SK-N-SH (cell line): ENCODE results near the gene SLC35A1. TPM values are rescaled to one million over a fixed set of nuclear protein-coding genes. Genes with fewer than 3 reads are reported as not detected.

Experiments used
- CTCF ChIA-PET: fragments of 300-600, 350-600 bp; formaldehyde crosslinking; extraction: SDS; loops from one replicate; lab custom pipeline; 2021; lab: Yijun Ruan, JAX
- POLR2A ChIA-PET: fragments of 350-600 bp; sonication (Branson Sonifier 250); formaldehyde crosslinking; extraction: SDS; loops from one replicate; lab custom pipeline; 2020; ENCODE audit warnings: antibody characterized with exemption, inconsistent platforms; lab: Yijun Ruan, JAX
- DNase-seq: peaks from one replicate; pipeline ENCODE4 v3.0.0; 2012
- H2AFZ ChIP-seq: fragments of 200-600 bp; sonication (generic); 2 replicates; pipeline ENCODE4 v1.8.1; 2016; ENCODE audit warnings: antibody characterized with exemption, mild to moderate bottlenecking, low read depth
- H3F3A ChIP-seq: fragments of 200-600 bp; sonication (generic); replicated peaks from 2 replicates; pipeline ENCODE3; 2016; ENCODE audit warnings: antibody characterized with exemption, mild to moderate bottlenecking; ENCODE audit not compliant: insufficient read depth
- H3K27ac ChIP-seq, 2 experiments: fragments of 200-500 bp in 1 of 2; fragments of 200-600 bp in 1 of 2; sonication (Bioruptor generic) in 1 of 2; sonication (generic), shearing (Covaris generic) in 1 of 2; 2 replicates each; pipeline versions ENCODE4 v1.5.1 to v1.6.1; 2014 to 2016; ENCODE audit warnings: low read depth in 2 of 2, inconsistent platforms in 1 of 2, low read length in 1 of 2, mild to moderate bottlenecking in 1 of 2, mixed read lengths in 1 of 2
- H3K27me3 ChIP-seq: fragments of 200-600 bp; sonication (generic), shearing (Covaris generic); 2 replicates; pipeline ENCODE4 v1.6.1; 2016; ENCODE audit warnings: mixed run types; ENCODE audit not compliant: insufficient read depth
- H3K36me3 ChIP-seq, 2 experiments: fragments of 200-500 bp in 1 of 2; fragments of 200-600 bp in 1 of 2; sonication (Bioruptor generic) in 1 of 2; sonication (generic) in 1 of 2; replicated peaks in 1 of 2; 2 replicates each; pipeline versions ENCODE3 to v1.5.1; 2014 to 2016; ENCODE audit warnings: low read length in 1 of 2, mild to moderate bottlenecking in 1 of 2; ENCODE audit not compliant: insufficient read depth in 2 of 2, control insufficient read depth in 1 of 2
- H3K4me1 ChIP-seq, 2 experiments: fragments of 200-500 bp in 1 of 2; fragments of 200-600 bp in 1 of 2; sonication (Bioruptor generic) in 1 of 2; sonication (generic), shearing (Covaris generic) in 1 of 2; 2 replicates each; pipeline versions ENCODE4 v1.5.1 to v1.6.1; 2014 to 2016; ENCODE audit warnings: low read depth in 1 of 2, low read length in 1 of 2, mixed run types in 1 of 2; ENCODE audit not compliant: insufficient read depth in 2 of 2, control insufficient read depth in 1 of 2
- H3K4me2 ChIP-seq: fragments of 200-600 bp; sonication (generic), shearing (Covaris generic); 2 replicates; pipeline ENCODE4 v1.6.1; 2017; ENCODE audit warnings: mixed run types
- H3K4me3 ChIP-seq, 2 experiments: fragments of 200-500 bp in 1 of 2; fragments of 200-600 bp in 1 of 2; sonication (Bioruptor generic) in 1 of 2; sonication (generic), shearing (Covaris generic) in 1 of 2; 2 replicates each; pipeline versions ENCODE4 v1.5.1 to v1.8.1; 2014 to 2016; ENCODE audit warnings: low read depth in 2 of 2, inconsistent platforms in 1 of 2, low read length in 1 of 2, mild to moderate bottlenecking in 1 of 2, mixed read lengths in 1 of 2, moderate library complexity in 1 of 2
- H3K79me2 ChIP-seq: fragments of 200-600 bp; sonication (generic); 2 replicates; pipeline ENCODE4 v1.8.1; 2017; ENCODE audit warnings: mild to moderate bottlenecking; ENCODE audit not compliant: insufficient read depth
- H3K9ac ChIP-seq: fragments of 200-600 bp; sonication (generic); 2 replicates; pipeline ENCODE4 v1.6.1; 2017; ENCODE audit warnings: mixed run types
- H3K9me2 ChIP-seq: fragments of 200-600 bp; sonication (generic); 2 replicates; pipeline ENCODE4 v1.6.1; 2017; ENCODE audit warnings: mixed run types
- H3K9me3 ChIP-seq: fragments of 200-600 bp; sonication (generic); 2 replicates; pipeline ENCODE4 v1.6.1; 2017; ENCODE audit warnings: mixed run types, mild to moderate bottlenecking, moderate library complexity
- H4K20me1 ChIP-seq: fragments of 200-600 bp; sonication (generic); 2 replicates; pipeline ENCODE4 v1.6.1; 2017; ENCODE audit warnings: mild to moderate bottlenecking, mixed run types; ENCODE audit not compliant: insufficient read depth
- CTCF ChIP-seq: fragments of 200-600 bp; sonication (generic); IDR thresholded peaks from 2 replicates; pipeline ENCODE4 v1.6.1; 2017; ENCODE audit warnings: antibody characterized with exemption, mild to moderate bottlenecking, moderate library complexity
- ELF1 ChIP-seq: IDR thresholded peaks from 2 replicates; pipeline ENCODE4 v1.4.0; 2012
- EP300 ChIP-seq, 2 experiments: IDR thresholded peaks; 2 replicates each; pipeline versions ENCODE4 v1.4.0 to v1.6.1; 2012; ENCODE audit warnings: borderline replicate concordance in 1 of 2, low read depth in 1 of 2, low read length in 1 of 2
- GABPA ChIP-seq: IDR thresholded peaks from 2 replicates; pipeline ENCODE4 v1.4.0; 2012; ENCODE audit warnings: low read depth, mild to moderate bottlenecking
- MAX ChIP-seq: IDR thresholded peaks from 2 replicates; pipeline ENCODE4 v1.4.0; 2012; ENCODE audit warnings: low read depth
- NFIC ChIP-seq: IDR thresholded peaks from 2 replicates; pipeline ENCODE4 v1.4.0; 2012; ENCODE audit warnings: borderline replicate concordance
- NRF1 ChIP-seq: IDR thresholded peaks from 2 replicates; pipeline ENCODE4 v1.6.1; 2012; ENCODE audit warnings: low read depth, mild to moderate bottlenecking, low read length
- PBX3 ChIP-seq: IDR thresholded peaks from 2 replicates; pipeline ENCODE4; 2012
- RFX5 ChIP-seq: IDR thresholded peaks from 2 replicates; pipeline ENCODE4 v1.6.1; 2012; ENCODE audit warnings: mild to moderate bottlenecking, improper control_type of control experiment, low read length
- TCF12 ChIP-seq: IDR thresholded peaks from 2 replicates; pipeline ENCODE4 v1.4.0; 2012
- TEAD4 ChIP-seq: IDR thresholded peaks from 2 replicates; pipeline ENCODE4 v1.4.0; 2012; ENCODE audit warnings: mild to moderate bottlenecking, borderline replicate concordance; ENCODE audit not compliant: insufficient read depth
- WGBS: methylation state at CpG from one replicate; pipeline ENCODE4 v1.1.6; 2017; ENCODE audit warnings: low lambda C conversion rate; 5-methylcytosine and 5-hydroxymethylcytosine counted together
- polyA plus RNA-seq, 3 experiments: library from polyadenylated mRNA; depleted of rRNA; stranded (reverse); fragments of >200 nt; gene quantifications; 2 replicates each; pipeline ENCODE4 v1.2.3, GENCODE V29; 2012
- TF ChIP-seq, protein P1 (sequence below): fragments of 150-350 bp; IDR thresholded peaks from 2 replicates; pipeline ENCODE4 v1.6.1; 2017; ENCODE audit warnings: antibody characterized with exemption, low read length, low read depth, borderline replicate concordance
- TF ChIP-seq, protein P2 (sequence below): IDR thresholded peaks from 2 replicates; pipeline ENCODE4 v1.4.0; 2012; ENCODE audit warnings: low read depth, borderline replicate concordance

Gene SLC35A1
- polyA plus RNA-seq, 1 of the 3 experiments (the other 2 are of a cell fraction): 9.2 TPM

- WGBS: 91% methylated on average over 1 of the region's 1 CpG
- no peaks in the 10 kb centered on the region for H3K4me1 ChIP-seq
- POLR2A ChIA-PET: interaction anchor here (1.3 kb wide), 1 partner anchor 9 kb away, joined by 3 read pairs; no protein-coding TSS in a partner anchor
Measured at GRCh38 chr6:87504441-87504840, 31.7 kb downstream of the SLC35A1 start.

More at GRCh38 chr6:87504441-87504840, 31.7 kb downstream of the SLC35A1 start:
- Histone ChIP-seq H3K79me2 (no peaks in the 10 kb centered on the region), H3K9me3 (no peaks in the 10 kb centered on the region), H3K36me3 (peaks cover 38 to 68% of the 10 kb centered on the region in 2 experiments), H3K27me3 (no peaks in the 10 kb centered on the region), H3K4me2 (no peak overlapping the region), H3K9me2 (no peaks in the 10 kb centered on the region), H4K20me1 (no peaks in the 10 kb centered on the region), H3K4me3 (no peak overlapping the region), H3F3A (no peaks in the 10 kb centered on the region), H3K27ac (no peak overlapping the region), H2AFZ (no peak overlapping the region), H3K9ac (no peak overlapping the region)
- DNase-seq: no peak
- CTCF ChIA-PET: interaction anchor here (2.6 kb wide), 1 partner anchor 111 kb away, joined by 10 read pairs; no protein-coding TSS in a partner anchor
- no peak for TF ChIP-seq NFIC
- no peak for TF ChIP-seq GABPA
- TF ChIP-seq ELF1: no peak
- no peak for TF ChIP-seq TCF12
- TF ChIP-seq, protein P1, sequence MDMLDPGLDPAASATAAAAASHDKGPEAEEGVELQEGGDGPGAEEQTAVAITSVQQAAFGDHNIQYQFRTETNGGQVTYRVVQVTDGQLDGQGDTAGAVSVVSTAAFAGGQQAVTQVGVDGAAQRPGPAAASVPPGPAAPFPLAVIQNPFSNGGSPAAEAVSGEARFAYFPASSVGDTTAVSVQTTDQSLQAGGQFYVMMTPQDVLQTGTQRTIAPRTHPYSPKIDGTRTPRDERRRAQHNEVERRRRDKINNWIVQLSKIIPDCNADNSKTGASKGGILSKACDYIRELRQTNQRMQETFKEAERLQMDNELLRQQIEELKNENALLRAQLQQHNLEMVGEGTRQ: no peak
- no peak for TF ChIP-seq NRF1
- no peak for TF ChIP-seq PBX3
- no peak for TF ChIP-seq TEAD4
- TF ChIP-seq EP300 (IDR thresholded peaks at IDR 0.05; ENCODE audit: borderline replicate concordance in 1 of 2, low read depth in 1 of 2, low read length in 1 of 2): no peak
- TF ChIP-seq, protein P2, sequence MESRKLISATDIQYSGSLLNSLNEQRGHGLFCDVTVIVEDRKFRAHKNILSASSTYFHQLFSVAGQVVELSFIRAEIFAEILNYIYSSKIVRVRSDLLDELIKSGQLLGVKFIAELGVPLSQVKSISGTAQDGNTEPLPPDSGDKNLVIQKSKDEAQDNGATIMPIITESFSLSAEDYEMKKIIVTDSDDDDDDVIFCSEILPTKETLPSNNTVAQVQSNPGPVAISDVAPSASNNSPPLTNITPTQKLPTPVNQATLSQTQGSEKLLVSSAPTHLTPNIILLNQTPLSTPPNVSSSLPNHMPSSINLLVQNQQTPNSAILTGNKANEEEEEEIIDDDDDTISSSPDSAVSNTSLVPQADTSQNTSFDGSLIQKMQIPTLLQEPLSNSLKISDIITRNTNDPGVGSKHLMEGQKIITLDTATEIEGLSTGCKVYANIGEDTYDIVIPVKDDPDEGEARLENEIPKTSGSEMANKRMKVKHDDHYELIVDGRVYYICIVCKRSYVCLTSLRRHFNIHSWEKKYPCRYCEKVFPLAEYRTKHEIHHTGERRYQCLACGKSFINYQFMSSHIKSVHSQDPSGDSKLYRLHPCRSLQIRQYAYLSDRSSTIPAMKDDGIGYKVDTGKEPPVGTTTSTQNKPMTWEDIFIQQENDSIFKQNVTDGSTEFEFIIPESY: no peak
- TF ChIP-seq MAX: no peak
- TF ChIP-seq CTCF: no peak
- TF ChIP-seq RFX5: no peak
